Caco-2 (cell line): ENCODE data around the gene BCDIN3D. TPM values are rescaled to one million over a fixed set of nuclear protein-coding genes. Genes with fewer than 3 reads are reported as not detected.

Experiments used
- BruUV-seq: library from RNA; stranded (reverse); fragments of 400-500 nt; replicated peaks from 2 replicates; lab custom pipeline; 2021; lab: Mats Ljungman, UMichigan
- CTCF ChIA-PET: fragments of 300-600 bp; sonication (Branson Sonifier 250); formaldehyde crosslinking; loops from one replicate; lab custom pipeline; 2022; ENCODE audit warnings: antibody characterized with exemption; lab: Charles Lee
- POLR2A ChIA-PET: fragments of 300-600 bp; sonication (Branson Sonifier 250); formaldehyde crosslinking; loops from one replicate; lab custom pipeline; 2022; ENCODE audit warnings: antibody characterized with exemption; lab: Charles Lee
- DNase-seq, 2 experiments: peaks; one replicate each; pipeline versions ENCODE4 v3.0.0 to v3.0.0-alpha.2; 2020 to 2022
- H3K27me3 ChIP-seq: replicated peaks from 2 replicates; pipeline ENCODE4 v1.6.0; 2011; ENCODE audit warnings: low read length; ENCODE audit not compliant: control insufficient read depth, insufficient read depth
- H3K36me3 ChIP-seq: 2 replicates; pipeline ENCODE4 v1.5.1; 2011; ENCODE audit warnings: low read length; ENCODE audit not compliant: control insufficient read depth, insufficient read depth
- H3K4me1 ChIP-seq: fragments of 250-450 bp; sonication (Bioruptor Pico); 2 replicates; pipeline ENCODE4 v1.5.1; 2020; ENCODE audit warnings: mild to moderate bottlenecking
- H3K4me3 ChIP-seq: 2 replicates; pipeline ENCODE4 v1.5.1; 2011; ENCODE audit warnings: low read depth, mild to moderate bottlenecking, control low read depth, low read length
- H3K9me3 ChIP-seq: fragments of 250-450 bp; sonication (Bioruptor Pico); 2 replicates; pipeline ENCODE4 v1.5.1; 2020; ENCODE audit warnings: mild to moderate bottlenecking, moderate library complexity
- H3K27ac Mint-ChIP-seq: one replicate; pipeline ENCODE4 v1.8.0; 2022; ENCODE audit warnings: mixed read lengths; ENCODE audit not compliant: unreplicated experiment
- H3K27me3 Mint-ChIP-seq: one replicate; pipeline ENCODE4 v1.8.0; 2022; ENCODE audit warnings: mixed read lengths; ENCODE audit not compliant: insufficient read depth, unreplicated experiment
- H3K36me3 Mint-ChIP-seq: one replicate; pipeline ENCODE4 v1.8.0; 2022; ENCODE audit warnings: mild to moderate bottlenecking, mixed read lengths; ENCODE audit not compliant: insufficient read depth, unreplicated experiment
- H3K4me1 Mint-ChIP-seq: one replicate; pipeline ENCODE4 v1.8.0; 2022; ENCODE audit warnings: low read depth, mixed read lengths; ENCODE audit not compliant: unreplicated experiment
- H3K4me3 Mint-ChIP-seq: one replicate; pipeline ENCODE4 v1.8.0; 2022; ENCODE audit warnings: mild to moderate bottlenecking, moderate library complexity, mixed read lengths; ENCODE audit not compliant: unreplicated experiment
- H3K9me3 Mint-ChIP-seq: one replicate; pipeline ENCODE4 v1.8.0; 2022; ENCODE audit warnings: mixed read lengths; ENCODE audit not compliant: unreplicated experiment
- CTCF ChIP-seq, 2 experiments: fragments of 200-600 bp in 1 of 2; IDR thresholded peaks; 1 replicate in 1 of 2; 2 replicates in 1 of 2; pipeline versions ENCODE4 v1.5.1 to v1.8.0; 2011 to 2022; ENCODE audit warnings: antibody characterized with exemption in 1 of 2, control low read depth in 1 of 2, inconsistent platforms in 1 of 2, low read depth in 1 of 2, low read length in 1 of 2, mild to moderate bottlenecking in 1 of 2, moderate library complexity in 1 of 2; ENCODE audit not compliant: insufficient read depth in 1 of 2, severe bottlenecking in 1 of 2, unreplicated experiment in 1 of 2
- intact Hi-C: fragments of 100-400 bp; cut with micrococcal nuclease; formaldehyde crosslinking; loops from one replicate; pipeline ENCODE4 v1.10.0; 2022; ENCODE audit not compliant: unreplicated experiment
- total RNA-seq: library from RNA; stranded (reverse); gene quantifications from 2 replicates; pipeline ENCODE4 v1.2.3, GENCODE V29; 2022

Gene BCDIN3D
- total RNA-seq, 1 experiment from 2014 or later, result 6.6 TPM

DNA sequence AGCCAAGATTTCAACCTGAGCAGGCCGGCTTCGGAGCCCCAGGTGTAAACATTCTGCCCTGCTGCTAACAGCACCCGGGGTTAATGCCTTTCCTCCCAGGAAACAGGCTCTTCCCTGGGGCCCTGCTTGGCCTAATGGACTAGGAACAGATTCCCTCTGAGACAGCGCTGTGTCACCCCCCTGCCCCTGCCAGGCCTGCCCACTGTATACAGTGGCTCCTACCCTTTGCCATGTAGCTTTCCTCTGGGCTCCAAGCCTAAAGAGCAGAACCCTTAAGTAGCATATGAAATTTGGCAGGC, 28.3 kb upstream of the BCDIN3D start:
- no peak overlapping the region for H3K4me3 ChIP-seq
- no peaks in the 10 kb centered on the region for H3K36me3 ChIP-seq
- peaks cover 32% of the 10 kb centered on the region for H3K4me1 Mint-ChIP-seq
- intact Hi-C loops, result no loop called here
- H3K4me3 Mint-ChIP-seq, result no peak overlapping the region
- ChIA-PET CTCF (interaction anchor here (0.7 kb wide), 1 partner anchor 188 kb away, joined by 4 read pairs; no protein-coding TSS in a partner anchor), POLR2A (no interaction called here)
- BruUV-seq, result no TSS peak
- peak overlapping the region; percentile 26 for H3K27ac Mint-ChIP-seq
- H3K27me3 ChIP-seq, result no peaks in the 10 kb centered on the region
- no peak for TF ChIP-seq CTCF (IDR thresholded peaks at IDR 0.05; ENCODE audit: insufficient read depth in 1 of 2, low read depth in 1 of 2, low read length in 1 of 2, severe bottlenecking in 1 of 2, unreplicated experiment in 1 of 2)
- H3K27me3 Mint-ChIP-seq, result no peaks in the 10 kb centered on the region
- H3K9me3 Mint-ChIP-seq, result no peaks in the 10 kb centered on the region
- H3K9me3 ChIP-seq, result no peaks in the 10 kb centered on the region
- no peak for DNase-seq
- H3K36me3 Mint-ChIP-seq, result peaks cover 6% of the 10 kb centered on the region
- peaks cover 44% of the 10 kb centered on the region for H3K4me1 ChIP-seq

DNA sequence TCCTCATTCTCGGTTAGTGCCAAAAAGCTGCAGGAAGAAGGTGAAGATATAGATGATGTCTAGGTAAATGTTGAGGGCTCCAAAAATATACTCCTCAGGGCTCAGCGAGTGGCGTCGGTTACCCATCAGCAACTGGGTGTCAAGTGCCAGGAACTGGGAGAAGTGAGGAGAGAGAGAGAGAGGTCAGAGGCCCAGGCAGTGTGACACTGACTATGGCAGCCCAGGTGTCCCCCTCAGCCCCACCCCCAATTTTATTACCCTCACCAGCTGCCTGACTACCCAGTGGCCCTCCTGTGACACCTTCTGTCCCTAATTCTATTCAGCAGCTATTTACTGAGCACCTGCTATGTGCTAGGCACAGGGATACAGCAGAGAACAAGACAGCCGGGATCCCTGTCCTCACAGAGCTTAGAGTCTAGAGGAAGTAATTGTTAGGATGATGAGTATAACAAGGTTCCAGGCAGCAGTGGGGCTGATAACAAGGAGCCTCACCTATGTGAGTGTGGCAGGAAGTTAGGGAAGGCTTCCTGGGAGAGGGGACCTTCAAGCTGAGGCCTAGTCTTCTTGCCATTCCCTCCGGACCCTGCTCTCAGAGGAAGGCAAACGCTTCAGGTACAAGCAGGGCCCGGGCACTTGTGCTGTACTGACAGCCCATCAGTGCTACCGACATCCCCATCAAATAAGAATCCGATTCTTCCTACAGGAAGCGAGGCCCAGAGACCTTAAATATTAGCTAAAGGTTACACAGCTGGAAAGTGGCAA, 27.8 kb upstream of the BCDIN3D start:
- CTCF ChIA-PET, result interaction anchor here (0.7 kb wide), 1 partner anchor 188 kb away, joined by 4 read pairs; no protein-coding TSS in a partner anchor
- H3K27me3 ChIP-seq, result no peaks in the 10 kb centered on the region
- no peak overlapping the region for H3K4me3 ChIP-seq
- Mint-ChIP-seq H3K4me3 (no peak overlapping the region), H3K9me3 (no peaks in the 10 kb centered on the region), H3K4me1 (peaks cover 37% of the 10 kb centered on the region), H3K36me3 (peaks cover 6% of the 10 kb centered on the region), H3K27ac (peak overlapping the region; percentile 90), H3K27me3 (no peaks in the 10 kb centered on the region)
- POLR2A ChIA-PET, result no interaction called here
- no peak for TF ChIP-seq CTCF (IDR thresholded peaks at IDR 0.05; ENCODE audit: insufficient read depth in 1 of 2, low read depth in 1 of 2, low read length in 1 of 2, severe bottlenecking in 1 of 2, unreplicated experiment in 1 of 2)
- peaks cover 44% of the 10 kb centered on the region for H3K4me1 ChIP-seq
- intact Hi-C loops, result no loop called here
- DNase-seq, result no peak
- H3K9me3 ChIP-seq, result no peaks in the 10 kb centered on the region
- H3K36me3 ChIP-seq, result no peaks in the 10 kb centered on the region
- BruUV-seq, result no TSS peak

DNA sequence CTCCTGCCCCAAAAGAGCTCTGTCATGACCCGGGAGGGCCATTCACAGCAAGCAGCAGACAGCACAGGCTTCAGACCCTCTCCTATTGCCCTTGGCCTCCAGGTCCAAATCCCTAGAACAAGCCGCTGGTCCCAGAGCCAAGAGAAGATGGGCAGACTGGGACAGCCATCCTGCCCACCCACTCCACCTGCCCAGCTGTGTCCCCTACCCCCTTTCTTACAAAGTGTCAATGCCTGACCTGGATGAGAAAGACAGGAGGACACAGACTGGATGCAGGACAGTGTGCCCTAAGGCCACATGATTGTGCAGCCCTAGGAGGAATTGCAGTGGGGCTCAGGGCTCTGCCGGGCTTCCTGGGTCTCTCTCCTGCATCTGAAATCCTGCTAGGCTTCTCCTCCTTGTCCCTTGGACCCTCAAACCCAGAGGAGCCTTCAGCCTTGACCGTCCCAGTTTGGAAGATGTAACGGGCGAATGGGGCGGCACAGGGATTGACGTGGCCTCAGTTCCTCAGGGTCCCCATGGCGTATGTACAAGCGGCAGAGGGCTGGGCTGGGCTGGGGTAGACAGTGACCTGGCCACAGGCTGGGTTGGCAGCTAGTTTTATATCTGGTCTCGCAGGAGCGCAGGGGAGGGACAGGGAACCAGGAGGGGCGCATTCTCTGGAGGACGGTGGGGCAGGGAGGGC, 27.1 kb upstream of the BCDIN3D start:
- Histone ChIP-seq H3K9me3 (no peaks in the 10 kb centered on the region), H3K36me3 (no peaks in the 10 kb centered on the region), H3K4me1 (peaks cover 44% of the 10 kb centered on the region), H3K4me3 (no peak overlapping the region), H3K27me3 (no peaks in the 10 kb centered on the region)
- no peaks in the 10 kb centered on the region for H3K27me3 Mint-ChIP-seq
- H3K27ac Mint-ChIP-seq, result peak overlapping the region; percentile 90
- BruUV-seq, result no TSS peak
- no peak overlapping the region for H3K4me3 Mint-ChIP-seq
- POLR2A ChIA-PET, result no interaction called here
- H3K36me3 Mint-ChIP-seq, result peaks cover 6% of the 10 kb centered on the region
- intact Hi-C loops, result loop anchor here (5.0 kb wide), 2 partner anchors 32 to 82 kb away; partner anchors contain the start of genes AQP2 and FAIM2
- peaks cover 39% of the 10 kb centered on the region for H3K4me1 Mint-ChIP-seq
- DNase-seq, result no peak
- TF ChIP-seq CTCF (IDR thresholded peaks at IDR 0.05; ENCODE audit: insufficient read depth in 1 of 2, low read depth in 1 of 2, low read length in 1 of 2, severe bottlenecking in 1 of 2, unreplicated experiment in 1 of 2), result no peak
- H3K9me3 Mint-ChIP-seq, result no peaks in the 10 kb centered on the region
- CTCF ChIA-PET, result interaction anchor here (0.5 to 3.5 kb wide), 4 partner anchors 97 to 913 kb away, joined by 3 to 46 read pairs (median 3); partner anchors contain the start of genes ARF3 and TMBIM6
